HG02759 (cell line): ENCODE measurements around the gene CCDC74A.
"Not testable (repeated sequence)": the region's sequence is repeated elsewhere in the genome, so short reads cannot be mapped to it uniquely, and the experiment has no call there.

ENCODE experiments used
- ATAC-seq: cut with Tn5 transposase; IDR thresholded peaks from one replicate; pipeline ENCODE4 v1.9.1; 2021; ENCODE audit warnings: mild to moderate bottlenecking, moderate library complexity; ENCODE audit not compliant: unreplicated experiment

The CCDC74A gene

GRCh38 chr2:131544813-131545165 is 17.1 kb downstream of the CCDC74A start:
- ATAC-seq = not testable (repeated sequence)

GRCh38 chr2:131552871-131553270 is 25.2 kb downstream of the CCDC74A start:
- no peak for ATAC-seq

DNA sequence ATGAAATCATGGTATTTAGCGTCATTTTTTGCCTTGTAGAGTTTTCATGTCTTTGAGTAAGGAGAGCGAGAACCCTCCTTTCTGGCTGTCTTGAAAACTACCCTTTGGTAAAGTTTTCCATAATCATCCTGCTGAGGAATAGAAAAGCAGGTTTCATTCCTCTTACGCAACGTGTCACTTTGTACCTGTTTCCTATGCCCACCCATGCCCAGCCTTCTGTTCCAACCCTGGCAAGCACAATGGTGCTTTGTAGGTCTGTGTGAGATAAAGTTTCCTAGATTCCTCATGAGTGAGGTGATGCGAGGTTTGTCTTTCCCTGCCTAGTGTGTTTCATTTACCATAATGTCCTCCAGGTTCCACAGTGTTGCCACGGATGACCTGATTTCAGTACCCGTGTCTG is 29.3 kb downstream of the CCDC74A start:
- no peak for ATAC-seq

DNA sequence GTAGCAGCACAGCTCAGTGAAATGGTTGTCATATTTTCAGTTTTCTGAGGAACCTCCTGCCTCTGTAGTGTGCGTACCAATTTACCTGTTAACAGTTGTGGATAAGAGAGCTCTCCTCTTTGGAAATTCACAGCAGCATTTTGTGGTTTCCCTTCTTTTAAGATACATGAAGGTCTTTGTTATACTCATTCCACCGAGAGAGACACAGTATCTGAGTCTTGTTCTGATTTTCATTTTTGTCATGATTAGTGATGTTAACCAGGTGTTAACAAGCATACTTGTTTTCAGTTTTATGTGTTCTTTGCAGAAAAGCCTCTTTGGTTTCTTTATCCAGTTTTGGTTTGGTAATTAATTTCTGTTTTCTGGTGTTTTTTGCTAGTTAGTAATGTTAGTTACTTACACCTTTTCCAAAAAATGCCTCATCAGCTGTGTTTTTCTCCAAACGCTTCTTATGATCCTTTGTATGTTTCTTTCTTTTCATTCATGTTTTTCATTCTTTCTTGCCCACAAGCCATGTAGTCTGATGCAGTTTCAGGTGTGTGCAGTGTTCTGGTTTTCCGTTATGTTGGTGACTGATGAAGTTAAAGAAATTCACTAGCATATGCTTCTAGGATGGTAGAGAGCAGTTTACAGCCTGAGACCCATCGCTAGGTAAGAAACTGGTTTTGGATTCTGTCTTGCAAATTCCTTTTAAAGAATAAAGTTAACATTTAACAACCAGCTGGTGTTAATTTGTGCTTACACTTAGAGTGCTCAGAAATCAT is 30.1 kb downstream of the CCDC74A start:
- peak; percentile 48 for ATAC-seq

DNA sequence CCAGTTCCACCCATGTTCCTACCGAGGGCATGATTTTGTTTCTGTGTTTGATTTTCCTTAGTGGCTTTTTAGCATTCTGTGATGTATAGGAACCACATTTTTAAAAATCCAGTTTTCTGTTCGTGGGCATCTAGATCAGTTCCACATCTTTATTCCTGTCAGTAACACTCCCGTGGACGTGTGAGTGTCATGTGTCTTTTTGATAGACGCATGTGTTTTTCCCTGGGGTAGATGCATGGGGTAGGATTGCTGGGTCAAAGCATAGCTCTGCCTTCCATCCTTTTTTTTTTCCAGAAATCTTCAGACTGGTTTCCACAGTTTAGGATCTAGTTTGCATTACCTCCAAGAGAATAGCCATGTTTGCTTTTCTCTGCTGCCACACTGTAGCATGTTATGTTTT is 38.7 kb downstream of the CCDC74A start:
- no peak for ATAC-seq

DNA sequence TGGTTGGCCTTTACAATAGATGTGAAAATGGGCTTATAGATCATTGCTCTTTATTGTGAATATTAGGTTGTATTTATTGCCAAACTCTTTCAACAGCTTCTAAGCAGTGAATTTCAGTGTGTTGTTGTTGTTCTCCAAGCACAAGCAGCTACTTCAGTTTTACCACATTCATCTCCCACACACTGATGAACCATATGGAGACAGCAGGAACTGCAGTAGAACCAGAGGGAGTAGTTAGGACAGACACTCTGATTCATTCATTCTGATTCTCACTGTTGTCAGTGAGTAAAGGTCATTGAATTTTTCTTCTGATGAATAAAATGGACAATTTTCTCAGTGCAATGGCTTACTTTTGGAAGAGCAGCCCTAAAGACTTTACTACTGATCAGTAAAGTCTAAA is 40.2 kb downstream of the CCDC74A start:
- no peak for ATAC-seq

DNA sequence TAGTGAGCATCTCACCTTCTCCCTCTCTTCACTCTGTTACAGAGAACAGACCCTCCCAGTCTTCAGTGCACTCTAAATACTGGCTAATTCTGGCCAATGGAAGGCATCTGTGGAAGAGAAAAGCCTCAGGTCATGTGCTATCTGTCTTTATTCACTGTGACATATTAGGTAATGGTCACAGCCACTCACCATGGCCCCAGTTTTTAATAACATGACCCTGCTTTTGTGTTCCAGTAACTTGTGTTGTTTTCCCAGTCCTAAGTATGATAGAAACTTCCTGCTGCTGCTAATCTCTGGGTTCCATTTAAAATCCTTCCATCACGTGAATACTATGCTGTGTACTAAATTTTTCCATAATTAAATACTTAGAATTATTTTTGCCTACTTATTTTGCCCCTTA is 40.7 kb downstream of the CCDC74A start:
- not testable (repeated sequence) for ATAC-seq

DNA sequence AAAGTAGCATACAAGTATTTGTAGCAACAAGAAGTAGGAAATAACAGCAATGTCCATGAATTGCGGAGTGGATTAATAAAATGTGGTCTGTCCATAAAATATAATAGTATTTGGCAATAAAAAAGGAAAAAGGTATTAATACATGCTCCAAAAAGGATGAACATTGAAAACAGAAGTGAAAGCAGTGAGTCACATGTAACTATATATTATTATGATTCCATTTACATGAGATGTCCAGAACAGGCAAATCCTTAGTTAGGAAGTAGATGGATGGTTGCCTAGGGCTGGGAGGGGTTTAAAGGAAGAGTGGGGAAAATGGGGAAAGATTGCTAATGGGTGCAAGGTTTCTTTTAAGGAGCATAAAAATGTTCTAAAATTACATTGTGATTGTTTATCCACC is 44.5 kb downstream of the CCDC74A start:
- no peak for ATAC-seq

DNA sequence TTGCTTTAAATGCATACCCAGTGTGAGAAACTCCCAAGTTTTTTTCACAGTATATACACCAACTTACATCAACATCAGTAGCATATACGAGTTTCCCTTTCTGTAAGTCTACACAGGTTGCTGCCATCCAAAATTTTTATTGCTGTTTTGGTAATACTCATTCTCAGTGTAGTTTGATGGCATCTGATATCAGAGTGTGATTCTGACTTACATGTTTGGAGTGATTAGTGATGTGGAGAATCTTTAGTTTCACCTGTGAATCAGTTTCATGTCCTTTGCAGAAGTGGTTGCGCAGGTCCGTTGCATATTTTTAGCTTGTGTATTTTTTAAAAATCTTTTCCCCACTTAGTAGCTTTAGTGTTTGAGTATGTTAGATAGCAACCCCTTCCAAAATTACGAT is 50.1 kb downstream of the CCDC74A start:
- no peak for ATAC-seq

DNA sequence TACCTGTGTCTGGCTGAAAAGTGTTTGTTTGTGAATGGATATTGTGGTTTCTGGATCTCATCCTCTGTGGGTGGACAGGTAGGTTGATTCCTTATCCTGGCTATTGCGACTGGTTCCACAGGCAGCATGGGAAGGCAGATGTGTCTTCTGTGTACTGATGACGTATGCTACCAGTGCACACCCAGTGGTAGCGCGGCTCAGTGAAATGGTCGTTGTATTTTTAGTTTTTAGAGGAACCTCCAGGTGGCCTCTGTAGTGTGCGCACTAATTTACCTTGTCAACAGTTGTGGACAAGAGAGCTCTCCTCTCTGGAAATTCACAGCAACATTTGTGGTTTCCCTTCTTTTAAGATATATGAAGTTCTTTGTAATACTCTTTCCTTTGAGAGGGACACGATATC is 52.5 kb downstream of the CCDC74A start:
- no peak for ATAC-seq
